HG03442 (cell line): ENCODE data around the gene BCAS4.

Experiments
- ATAC-seq: cut with Tn5 transposase; IDR thresholded peaks from one replicate; pipeline ENCODE4 v1.9.1; 2021; ENCODE audit warnings: mild to moderate bottlenecking, moderate library complexity; ENCODE audit not compliant: unreplicated experiment

Gene BCAS4

DNA sequence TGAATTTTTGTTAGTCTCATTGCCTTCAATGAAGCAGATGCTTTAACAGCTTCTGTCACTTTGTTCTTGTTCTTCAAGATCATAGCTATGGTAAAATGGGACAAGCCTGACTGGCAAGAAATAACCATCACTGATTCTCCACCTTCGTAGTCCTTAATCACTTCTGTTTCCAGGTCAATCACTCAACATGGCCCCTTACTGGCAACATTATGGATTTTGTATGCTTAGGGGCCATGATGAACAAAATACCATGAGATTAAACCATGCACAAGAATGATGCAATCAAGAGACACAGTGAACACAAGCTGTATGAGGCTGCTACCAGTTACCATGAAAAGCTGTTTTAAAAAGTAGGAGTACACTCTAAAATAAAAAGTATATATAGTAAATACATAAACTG is 103.6 kb downstream of the BCAS4 start:
- ATAC-seq, result no peak

DNA sequence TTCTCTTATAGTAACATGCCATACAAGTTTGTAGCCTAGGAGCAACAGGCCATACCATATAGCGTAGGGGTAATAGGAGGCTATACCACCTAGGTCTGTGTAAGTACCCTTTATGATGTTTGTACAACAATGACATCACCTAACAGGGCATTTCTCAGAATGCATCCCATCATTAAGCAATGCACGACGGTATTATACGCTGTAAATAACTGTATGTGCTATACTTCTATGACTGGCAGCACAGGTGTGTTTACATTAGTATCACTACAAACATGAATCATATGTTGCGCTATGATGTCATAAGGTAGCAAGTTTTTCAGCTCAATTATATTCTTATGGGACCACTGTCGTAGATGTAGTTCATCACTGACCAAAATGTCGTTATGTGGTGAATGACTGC is 105.4 kb downstream of the BCAS4 start:
- no peak for ATAC-seq

DNA sequence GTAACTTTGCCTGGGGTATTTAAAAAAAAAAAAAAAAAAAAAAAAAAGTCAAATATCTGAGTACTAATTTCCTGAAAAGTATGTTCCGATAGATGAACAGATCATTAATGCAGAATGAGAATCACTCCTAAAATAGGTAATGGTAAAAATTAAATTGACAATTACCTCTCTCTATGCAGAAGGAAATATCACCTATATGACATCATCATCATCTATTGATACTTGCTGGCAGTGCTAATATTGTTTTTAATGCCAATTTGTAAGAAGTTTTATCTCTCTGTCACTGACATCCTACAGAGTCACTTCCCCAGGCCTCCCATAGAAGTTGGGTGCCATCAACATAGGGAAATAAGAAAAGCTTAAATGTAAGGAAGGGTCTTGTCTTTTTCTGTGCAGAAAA is 106.4 kb downstream of the BCAS4 start:
- ATAC-seq, result no peak

DNA sequence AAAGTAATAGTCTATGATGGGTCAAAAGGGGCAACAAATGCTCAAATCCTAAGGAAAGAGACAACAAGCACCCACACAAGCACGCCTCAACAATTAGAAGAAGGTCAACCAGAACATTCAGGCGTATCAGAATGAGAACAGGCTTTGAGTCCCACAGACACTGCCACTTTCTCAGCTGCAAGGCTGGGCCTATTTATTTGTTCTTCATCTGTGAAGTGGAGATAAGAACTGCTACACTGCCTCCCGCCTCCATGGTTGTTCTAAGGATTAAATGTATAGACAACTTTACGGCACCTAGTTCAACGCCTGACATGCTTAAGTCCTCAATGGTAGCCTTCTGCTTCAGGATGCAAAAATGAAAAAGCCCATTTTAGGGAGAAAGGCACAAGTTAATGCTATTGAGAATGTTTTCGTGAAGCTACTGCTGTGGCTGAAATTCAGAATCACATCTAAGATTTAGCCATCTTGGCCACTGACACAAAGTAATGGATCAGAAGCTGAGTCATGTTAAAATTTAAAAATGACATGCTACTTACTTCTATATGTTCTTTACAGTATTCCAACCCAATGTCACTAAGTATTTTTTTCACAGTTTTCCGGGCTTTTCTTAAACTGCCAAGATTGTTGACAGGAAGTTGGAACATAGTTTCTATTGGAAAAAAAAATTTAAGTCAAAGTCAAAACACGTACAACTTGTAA is 108.6 kb downstream of the BCAS4 start:
- ATAC-seq, result no peak

DNA sequence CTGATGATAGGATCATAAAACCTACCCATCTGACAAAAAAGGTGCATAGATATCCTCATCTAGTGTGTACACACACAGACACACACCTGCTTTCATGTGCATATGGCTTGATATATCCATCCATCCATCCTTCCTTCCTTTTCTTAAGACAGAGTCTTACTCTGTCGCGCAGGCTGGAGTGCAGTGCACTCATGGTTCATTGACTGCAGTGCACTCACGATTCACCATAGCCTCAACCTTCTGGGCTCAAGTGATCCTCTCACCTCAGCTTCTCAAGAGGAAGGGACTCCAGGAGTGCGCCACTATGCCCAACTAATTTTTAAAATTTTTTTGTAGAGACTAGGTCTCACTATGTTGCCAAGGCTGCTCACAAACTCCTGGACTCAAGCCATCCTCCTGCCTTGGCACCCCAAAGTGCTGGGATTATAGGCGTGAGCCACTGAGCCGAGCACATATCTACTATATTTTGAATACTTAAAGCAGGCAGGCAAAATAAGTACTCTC is 109.3 kb downstream of the BCAS4 start:
- no peak for ATAC-seq

DNA sequence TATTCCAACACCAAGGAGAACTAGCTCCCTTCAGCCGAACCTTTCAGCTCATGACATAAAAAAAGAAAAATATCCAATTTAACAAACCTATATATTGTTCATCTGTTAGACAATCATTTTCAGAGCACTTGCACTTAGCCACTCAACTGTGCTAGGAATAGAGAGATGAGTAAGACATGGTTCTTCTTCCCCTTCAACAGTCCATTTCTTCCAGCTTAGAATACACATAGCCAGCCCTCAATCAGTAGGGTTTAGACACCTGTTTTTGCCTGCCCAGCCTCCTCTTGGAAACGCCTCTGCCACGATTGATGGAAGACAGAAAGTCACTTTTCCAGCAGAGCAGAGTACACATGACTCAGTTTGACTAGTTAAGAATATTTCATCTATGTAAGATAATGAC is 114.6 kb downstream of the BCAS4 start:
- ATAC-seq, result no peak

DNA sequence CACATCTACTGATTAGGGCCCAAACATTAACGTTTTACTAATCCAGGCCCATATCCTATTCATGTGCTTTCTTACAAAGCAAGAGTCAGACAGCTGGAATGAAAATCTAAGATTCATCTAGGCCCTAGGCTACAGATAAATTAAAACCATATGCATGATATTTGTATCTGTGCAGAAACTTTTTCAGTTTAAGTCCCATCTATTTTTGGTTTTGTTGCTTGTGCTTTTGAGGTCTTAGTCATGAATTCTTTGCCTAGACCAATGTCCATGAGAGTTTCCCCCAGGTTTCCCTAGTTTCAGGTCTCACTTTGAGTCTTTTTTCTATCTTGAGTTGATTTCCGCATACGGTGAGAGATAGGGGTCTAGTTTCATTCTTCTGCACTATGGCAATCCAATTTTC is 116.2 kb downstream of the BCAS4 start:
- ATAC-seq, result no peak

DNA sequence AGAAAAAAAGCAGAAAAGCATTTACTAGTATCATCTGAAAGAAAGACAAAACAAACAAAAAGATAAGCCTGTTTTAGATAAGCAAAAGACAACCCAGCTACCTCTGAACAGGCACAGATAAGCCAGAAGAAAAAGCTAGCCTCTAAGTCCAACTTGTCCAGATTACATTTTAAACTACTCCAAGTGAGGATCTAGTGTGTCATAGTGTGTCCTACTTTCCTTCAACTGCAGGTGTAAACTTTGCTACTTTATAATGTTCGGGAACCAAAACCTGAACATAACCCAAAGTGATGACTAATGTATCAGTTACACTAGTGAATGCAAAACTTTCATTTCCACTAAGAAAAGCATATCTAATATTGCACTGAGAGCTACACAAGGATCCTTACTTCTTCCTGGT is 116.9 kb downstream of the BCAS4 start:
- ATAC-seq, result peak; percentile 52

DNA sequence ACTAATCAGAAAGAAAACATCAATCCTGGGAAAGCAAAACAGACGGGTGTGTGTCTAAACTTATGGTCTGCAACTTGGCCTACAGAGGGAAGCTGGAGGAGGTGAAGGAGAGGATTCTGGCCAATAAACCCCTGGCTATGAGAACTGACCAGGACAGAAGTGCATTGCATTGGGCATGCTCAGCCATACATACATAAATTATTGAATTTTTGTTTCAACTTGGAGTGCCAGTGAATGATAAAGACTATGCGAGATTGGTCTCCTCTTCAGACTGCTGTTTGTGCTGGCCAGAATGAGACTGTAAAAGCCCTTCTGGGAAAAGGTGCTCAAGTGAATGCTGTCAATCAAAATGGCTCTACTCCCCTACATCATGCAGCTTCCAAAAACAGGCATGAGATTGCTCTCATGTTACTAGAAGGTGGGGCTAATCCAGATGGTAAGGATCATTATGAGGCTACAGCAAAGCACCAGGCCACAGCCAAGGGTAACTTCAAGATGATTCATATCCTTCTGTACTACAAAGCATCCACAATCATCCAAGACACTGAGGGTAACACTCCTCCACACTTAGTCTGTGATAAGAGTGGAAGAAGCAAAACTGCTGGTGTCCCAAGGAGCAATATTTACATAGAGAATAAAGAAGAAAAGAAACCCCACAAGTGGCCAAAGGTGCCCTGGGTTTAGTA is 119.0 kb downstream of the BCAS4 start:
- ATAC-seq, result no peak

DNA sequence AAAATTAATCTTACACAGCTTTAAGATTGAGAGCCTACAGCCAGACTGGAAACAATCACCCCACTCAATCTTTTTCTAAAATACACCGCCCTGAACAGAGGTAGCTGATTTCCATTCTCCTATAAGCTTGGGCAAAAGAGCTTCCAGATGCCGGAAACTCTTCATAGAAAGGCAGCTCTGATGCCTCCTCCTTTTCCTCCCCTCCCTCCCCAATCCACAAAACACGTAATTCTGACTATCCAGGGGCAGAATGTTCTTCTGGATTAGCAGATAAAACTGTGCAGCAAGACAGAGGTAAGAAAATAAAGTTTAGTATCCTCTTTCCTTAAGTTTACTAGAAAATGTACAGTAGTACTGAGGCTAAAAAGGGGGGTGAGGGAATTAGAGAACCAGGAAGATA is 120.6 kb downstream of the BCAS4 start:
- no peak for ATAC-seq

DNA sequence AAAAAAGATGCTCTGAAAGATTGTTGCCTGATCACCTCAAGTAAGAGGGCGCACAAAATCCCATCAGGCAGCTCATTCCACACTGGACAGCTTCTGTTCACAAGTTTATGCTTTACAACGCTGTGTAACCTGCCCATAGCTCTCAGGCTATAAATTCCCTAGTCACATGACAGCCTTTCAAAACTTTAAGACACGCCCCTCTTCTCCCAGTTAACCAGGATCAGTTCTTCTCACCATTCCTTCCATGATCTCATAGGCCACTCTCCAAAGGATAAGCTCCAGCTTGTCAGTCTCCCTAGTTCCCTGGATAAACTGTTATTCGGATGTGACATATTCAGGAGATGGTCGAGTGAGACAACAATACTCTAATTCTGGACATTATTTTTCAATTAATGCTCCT is 121.4 kb downstream of the BCAS4 start:
- ATAC-seq, result no peak

DNA sequence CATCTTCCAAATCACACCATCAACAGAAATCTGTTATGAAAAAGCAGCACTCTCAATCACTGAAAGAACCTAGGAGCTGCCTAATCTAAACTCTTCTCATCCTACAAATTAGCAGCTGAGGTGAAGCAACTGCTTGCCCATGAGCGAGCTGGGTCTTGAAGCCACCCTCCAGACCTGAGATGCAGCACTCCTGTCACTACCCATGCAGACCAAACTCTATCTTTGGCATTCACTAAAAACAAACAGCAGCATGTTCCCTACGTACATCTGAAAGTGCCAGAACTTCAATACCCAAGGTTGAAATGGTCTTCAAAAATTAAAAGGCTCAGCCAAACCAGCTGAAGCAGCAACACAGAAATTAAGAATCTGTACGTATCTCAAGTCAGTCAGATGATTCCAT is 122.1 kb downstream of the BCAS4 start:
- no peak for ATAC-seq

DNA sequence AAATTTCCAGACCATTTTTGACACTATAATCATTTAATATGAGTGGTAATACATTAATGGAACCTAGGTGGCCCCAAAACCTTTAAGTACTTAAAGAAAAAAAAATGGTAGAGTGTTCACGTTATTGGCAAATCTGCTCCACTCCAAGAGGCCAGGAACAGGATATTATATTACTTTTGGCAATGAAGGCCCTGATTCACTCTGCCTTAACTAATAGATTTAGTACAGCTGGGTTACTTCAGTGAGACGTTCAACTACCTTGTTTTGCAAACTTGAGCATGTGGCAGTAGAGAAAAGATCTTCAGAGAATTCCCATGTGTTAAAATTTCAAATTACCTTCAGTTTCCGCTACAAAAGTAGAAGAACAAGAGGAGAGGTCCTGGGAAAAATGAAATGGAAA is 123.5 kb downstream of the BCAS4 start:
- ATAC-seq, result no peak

DNA sequence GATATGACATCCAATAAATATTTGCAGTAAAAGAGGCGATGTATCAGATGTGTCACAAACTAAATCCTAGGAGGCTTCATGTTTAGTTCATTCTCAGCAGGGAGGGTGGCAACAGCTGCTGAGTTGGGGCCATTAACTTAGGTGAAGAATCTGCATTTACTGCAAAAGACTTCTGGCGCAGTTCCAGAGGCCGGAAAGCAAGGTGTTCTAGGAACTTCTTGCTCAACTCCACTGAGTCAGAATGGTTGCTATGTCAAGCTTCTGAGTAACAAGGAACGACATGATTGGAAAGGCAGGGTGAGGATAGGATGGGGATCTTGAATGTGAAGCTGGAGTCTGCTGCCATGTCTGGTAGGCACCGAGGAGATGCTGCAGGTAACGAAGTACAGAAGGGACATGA is 124.7 kb downstream of the BCAS4 start:
- no peak for ATAC-seq

DNA sequence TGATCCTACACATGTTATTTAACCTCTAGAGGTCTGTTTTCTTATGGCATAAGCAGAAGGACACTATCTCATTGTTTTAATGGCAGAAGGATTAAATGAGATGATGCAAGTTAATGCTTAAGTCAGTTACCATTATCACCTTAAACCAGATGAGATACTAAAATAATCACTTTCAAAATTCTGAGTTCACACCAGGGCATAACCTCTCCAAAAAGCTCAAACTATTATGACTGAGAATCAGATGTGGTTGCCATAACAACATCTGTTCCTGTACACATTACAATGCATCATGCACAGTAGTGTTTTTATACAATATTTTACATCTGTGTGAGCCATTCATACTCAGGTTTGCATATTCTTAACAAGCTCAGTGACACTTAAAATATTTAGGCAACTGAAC is 126.1 kb downstream of the BCAS4 start:
- ATAC-seq, result no peak

DNA sequence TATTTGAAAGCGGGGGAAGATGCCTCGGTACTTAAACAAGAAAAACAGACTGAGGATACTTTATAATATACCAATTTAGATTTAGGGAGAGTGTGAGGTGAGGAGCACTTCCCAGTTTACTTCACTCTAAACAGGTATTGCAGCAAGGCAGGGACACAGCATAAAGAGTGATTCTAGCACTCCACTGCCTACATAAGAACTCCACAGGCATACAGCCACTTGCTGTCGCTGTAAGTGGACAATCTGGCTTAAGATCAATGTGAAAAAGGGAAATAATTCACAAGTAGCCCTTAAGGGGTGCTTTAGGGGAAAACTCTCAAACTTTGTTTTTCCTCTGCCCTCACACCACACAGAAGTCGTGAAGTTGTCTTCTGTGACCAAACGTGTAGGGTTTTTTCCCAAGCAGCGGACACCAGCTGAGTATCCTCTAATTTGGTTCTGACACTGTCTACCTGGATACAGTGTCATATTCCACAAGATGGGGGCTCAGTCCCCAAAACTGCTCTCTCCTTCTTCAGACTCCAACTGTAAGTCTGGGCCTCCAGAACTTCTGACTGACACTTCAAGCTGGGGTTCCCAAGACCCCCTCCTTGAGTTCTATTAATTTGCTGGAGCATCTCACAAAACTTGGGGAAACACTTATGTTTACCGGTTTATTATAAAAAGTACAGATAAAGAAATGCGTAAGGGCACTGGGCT is 127.1 kb downstream of the BCAS4 start:
- ATAC-seq, result no peak

DNA sequence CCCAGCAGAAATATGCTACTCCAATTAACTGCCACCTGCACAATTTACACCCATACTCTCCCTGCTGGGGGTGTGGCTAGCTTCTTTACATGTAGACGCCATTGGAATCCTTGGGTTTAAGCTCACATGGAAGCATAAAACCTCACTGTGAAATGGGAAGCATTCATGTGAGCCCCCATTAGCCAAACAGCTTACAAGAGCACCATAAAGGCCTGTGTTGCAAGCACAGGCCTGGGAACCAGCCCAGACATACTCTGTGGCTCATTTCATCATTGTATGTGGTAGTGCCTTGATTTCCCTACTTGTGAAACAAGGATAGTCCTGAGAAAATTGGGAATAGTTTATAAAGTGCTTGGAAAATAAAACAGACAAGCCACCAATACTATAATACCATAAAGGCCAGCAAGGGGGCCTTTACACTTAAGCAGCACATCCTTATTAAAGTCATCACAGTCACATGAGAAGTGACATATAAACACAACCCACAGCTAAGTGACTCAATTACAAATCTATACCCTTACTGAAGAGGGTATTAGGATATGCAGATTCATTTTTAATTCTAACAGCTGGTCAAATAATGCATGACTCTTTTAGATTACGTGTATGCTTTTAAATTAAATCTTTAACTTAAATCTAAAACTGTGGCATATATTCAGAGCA is 129.5 kb downstream of the BCAS4 start:
- ATAC-seq, result no peak

DNA sequence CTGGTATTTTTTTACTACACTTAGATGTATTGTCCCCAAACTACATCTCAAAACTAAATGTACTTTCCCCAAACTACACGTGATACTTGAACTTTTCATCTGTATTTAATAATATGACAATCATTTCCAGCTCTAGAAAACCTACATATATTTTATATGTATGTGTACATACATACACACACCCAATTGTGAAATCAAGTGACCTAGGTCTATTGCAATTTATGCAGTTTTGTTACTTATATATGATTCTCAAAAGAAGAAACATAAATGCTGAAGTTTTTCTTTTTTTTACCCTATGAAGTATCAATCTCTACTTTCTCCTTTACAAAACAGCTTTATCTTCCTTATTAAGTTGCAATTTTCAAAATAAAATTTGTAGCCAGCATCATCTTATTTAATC is 131.7 kb downstream of the BCAS4 start:
- no peak for ATAC-seq
